NT2/D1 (cell line): Measurements from ENCODE around the gene TGFBR1.

Source experiments
- DNase-seq: peaks from one replicate; pipeline ENCODE4 v3.0.0-alpha.2; 2011; ENCODE audit warnings: low read depth, low spot score
- H3K27me3 ChIP-seq: 2 replicates; pipeline ENCODE4 v1.6.0; 2011; ENCODE audit warnings: mild to moderate bottlenecking; ENCODE audit not compliant: insufficient read length, insufficient read depth
- H3K36me3 ChIP-seq: 2 replicates; pipeline ENCODE4 v1.6.1; 2011; ENCODE audit warnings: mild to moderate bottlenecking, low read length, mixed read lengths; ENCODE audit not compliant: insufficient read depth, insufficient read length
- H3K4me1 ChIP-seq: 2 replicates; pipeline ENCODE4 v1.5.1; 2011; ENCODE audit not compliant: insufficient read depth, insufficient read length
- H3K4me3 ChIP-seq: 2 replicates; pipeline ENCODE4 v1.5.1; 2011; ENCODE audit warnings: low read depth; ENCODE audit not compliant: insufficient read length
- H3K9ac ChIP-seq: 2 replicates; pipeline ENCODE4 v1.6.0; 2011; ENCODE audit warnings: low read depth; ENCODE audit not compliant: insufficient read length
- H3K9me3 ChIP-seq: 2 replicates; pipeline ENCODE4 v1.5.1; 2011; ENCODE audit warnings: mild to moderate bottlenecking, low read length; ENCODE audit not compliant: insufficient read depth
- SUZ12 ChIP-seq: IDR thresholded peaks from 2 replicates; pipeline ENCODE4 v1.6.1; 2011; ENCODE audit not compliant: insufficient read length, insufficient read depth; ENCODE audit errors: extremely low read depth
- YY1 ChIP-seq: IDR thresholded peaks from 2 replicates; pipeline ENCODE4 v1.6.1; 2011; ENCODE audit not compliant: insufficient read length, insufficient read depth
- ZNF274 ChIP-seq: IDR thresholded peaks from 2 replicates; pipeline ENCODE4 v1.6.1; 2011; ENCODE audit warnings: mild to moderate bottlenecking, low read depth, low read length

Gene TGFBR1

GRCh38 chr9:99138424-99139284 lies 33.7 kb downstream of the TGFBR1 start:
- H3K36me3 ChIP-seq: peaks cover 46% of the 10 kb centered on the region
- no peak for TF ChIP-seq ZNF274
- TF ChIP-seq YY1: no peak
- no peak for TF ChIP-seq SUZ12
- H3K4me3 ChIP-seq: no peak overlapping the region
- H3K9ac ChIP-seq: no peak overlapping the region
- H3K4me1 ChIP-seq: no peaks in the 10 kb centered on the region
- no peaks in the 10 kb centered on the region for H3K27me3 ChIP-seq
- DNase-seq: no peak
- H3K9me3 ChIP-seq: no peaks in the 10 kb centered on the region

- no peaks in the 10 kb centered on the region for H3K27me3 ChIP-seq
- H3K4me3 ChIP-seq: no peak overlapping the region
- H3K9ac ChIP-seq: no peak overlapping the region
- H3K36me3 ChIP-seq: peaks cover 49% of the 10 kb centered on the region
- DNase-seq: no peak
- TF ChIP-seq ZNF274 (no peak), SUZ12 (no peak), YY1 (no peak)
- H3K4me1 ChIP-seq: no peaks in the 10 kb centered on the region
- H3K9me3 ChIP-seq: no peaks in the 10 kb centered on the region
These were observed 35.0 kb downstream of the TGFBR1 start for GRCh38 chr9:99139868-99140267.

DNA sequence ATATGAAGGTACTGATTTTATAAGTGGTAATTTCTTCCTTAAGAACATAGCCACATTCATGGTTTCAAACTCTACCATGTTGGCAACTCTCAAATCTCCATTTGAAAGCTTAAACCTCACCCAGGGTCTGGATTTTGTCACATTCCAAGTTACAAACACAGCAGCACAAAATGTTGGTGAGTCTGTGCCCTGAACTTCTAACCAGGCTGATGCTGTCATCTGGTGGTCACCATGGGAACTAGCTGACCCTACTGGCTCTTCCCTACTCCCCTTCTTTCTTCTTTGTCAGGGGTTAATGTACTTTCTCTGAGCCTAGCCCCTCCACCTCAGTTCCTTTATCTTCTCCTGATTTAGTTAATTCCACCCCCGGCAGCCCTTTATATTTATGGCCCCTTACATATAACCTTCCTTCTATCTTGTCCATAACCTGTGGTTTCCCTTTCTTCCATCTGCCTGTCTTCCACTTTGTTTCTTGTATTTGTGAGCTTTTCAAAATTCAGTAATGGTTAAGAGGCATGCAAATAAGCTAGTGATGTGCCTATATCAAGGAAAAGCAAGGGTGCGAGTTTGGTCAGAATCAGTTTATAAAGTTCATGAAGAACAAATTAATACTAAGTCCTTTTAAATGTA lies 35.9 kb downstream of the TGFBR1 start:
- Histone ChIP-seq H3K36me3 (peaks cover 59% of the 10 kb centered on the region), H3K4me3 (no peak overlapping the region), H3K9ac (no peak overlapping the region), H3K4me1 (no peaks in the 10 kb centered on the region), H3K27me3 (no peaks in the 10 kb centered on the region), H3K9me3 (no peaks in the 10 kb centered on the region)
- TF ChIP-seq ZNF274: no peak
- no peak for TF ChIP-seq SUZ12
- no peak for TF ChIP-seq YY1
- peak; percentile 65 for DNase-seq

- no peak for DNase-seq
- TF ChIP-seq SUZ12 (no peak), ZNF274 (no peak), YY1 (no peak)
- Histone ChIP-seq H3K4me3 (no peak overlapping the region), H3K9ac (no peak overlapping the region), H3K36me3 (peaks cover 63% of the 10 kb centered on the region), H3K27me3 (no peaks in the 10 kb centered on the region), H3K4me1 (no peaks in the 10 kb centered on the region), H3K9me3 (no peaks in the 10 kb centered on the region)
These were observed 36.9 kb downstream of the TGFBR1 start for GRCh38 chr9:99141849-99142248.

DNA sequence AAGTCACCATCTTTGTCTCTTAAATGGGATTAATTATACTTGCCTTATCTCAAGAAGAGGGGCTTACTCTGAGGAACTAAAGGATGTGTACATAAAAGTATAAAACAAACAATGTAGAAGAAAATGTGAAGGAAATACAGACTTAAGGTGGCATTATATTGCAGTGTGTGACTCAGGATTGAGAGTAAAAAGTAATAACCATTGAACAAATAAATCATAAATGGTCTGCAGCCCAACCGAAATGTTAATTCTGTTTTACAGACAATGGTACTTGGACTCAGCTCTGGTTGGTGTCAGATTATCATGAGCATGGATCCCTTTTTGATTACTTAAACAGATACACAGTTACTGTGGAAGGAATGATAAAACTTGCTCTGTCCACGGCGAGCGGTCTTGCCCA lies 37.4 kb downstream of the TGFBR1 start:
- Histone ChIP-seq H3K4me1 (no peaks in the 10 kb centered on the region), H3K36me3 (peaks cover 67% of the 10 kb centered on the region), H3K9me3 (no peaks in the 10 kb centered on the region), H3K4me3 (no peak overlapping the region), H3K27me3 (no peaks in the 10 kb centered on the region), H3K9ac (no peak overlapping the region)
- DNase-seq: no peak
- TF ChIP-seq ZNF274: no peak
- TF ChIP-seq SUZ12: no peak
- no peak for TF ChIP-seq YY1

DNA sequence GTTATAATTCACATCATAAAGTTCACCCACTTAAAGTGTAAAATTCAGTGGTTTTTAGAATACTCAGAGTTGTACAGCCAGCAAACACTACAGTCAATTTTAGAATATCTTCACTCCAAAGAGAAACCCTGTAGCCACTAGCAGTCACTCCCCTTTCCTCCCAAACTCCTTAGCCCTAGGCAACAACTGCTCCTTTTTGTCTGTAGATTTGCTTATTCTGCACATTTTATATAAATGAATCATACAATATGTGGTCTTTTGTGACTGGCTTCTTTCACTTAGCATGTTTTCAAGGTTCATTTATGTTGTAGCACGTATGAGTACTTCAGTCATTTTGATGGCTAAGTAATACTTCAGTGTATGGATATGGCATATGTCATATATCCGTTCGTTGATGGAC lies 38.7 kb downstream of the TGFBR1 start:
- H3K4me3 ChIP-seq: no peak overlapping the region
- DNase-seq: no peak
- H3K9me3 ChIP-seq: no peaks in the 10 kb centered on the region
- H3K4me1 ChIP-seq: no peaks in the 10 kb centered on the region
- peaks cover 75% of the 10 kb centered on the region for H3K36me3 ChIP-seq
- no peak for TF ChIP-seq ZNF274
- TF ChIP-seq SUZ12: no peak
- TF ChIP-seq YY1: no peak
- no peaks in the 10 kb centered on the region for H3K27me3 ChIP-seq
- no peak overlapping the region for H3K9ac ChIP-seq

DNA sequence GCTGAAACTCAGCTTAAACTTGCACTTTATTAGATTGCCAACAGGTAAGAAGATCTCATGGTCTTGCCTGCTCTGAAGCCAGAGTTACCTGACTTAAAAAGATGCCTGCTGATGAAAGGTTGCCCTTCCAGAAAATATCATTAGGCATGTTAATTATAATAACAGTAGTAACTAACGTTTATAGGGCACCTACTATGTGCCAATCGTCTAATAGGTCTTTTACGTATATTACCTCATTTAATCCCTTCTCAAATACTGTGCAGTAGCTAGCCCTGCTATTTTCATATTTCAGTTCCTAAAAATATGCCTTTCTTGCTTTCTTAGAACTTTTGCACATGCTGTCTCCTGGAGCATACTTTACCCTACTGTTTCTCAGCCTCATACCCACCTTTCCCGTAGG lies 40.1 kb downstream of the TGFBR1 start:
- Histone ChIP-seq H3K36me3 (peaks cover 77% of the 10 kb centered on the region), H3K27me3 (no peaks in the 10 kb centered on the region), H3K4me1 (no peaks in the 10 kb centered on the region), H3K4me3 (no peak overlapping the region), H3K9me3 (no peaks in the 10 kb centered on the region), H3K9ac (no peak overlapping the region)
- no peak for TF ChIP-seq SUZ12
- no peak for TF ChIP-seq ZNF274
- TF ChIP-seq YY1: no peak
- no peak for DNase-seq
